Measurements from ENCODE around the gene ZNF224. TPM values are rescaled to one million over a fixed set of nuclear protein-coding genes. Genes with fewer than 3 reads are reported as not detected.

Gene ZNF224
- total and polyA plus RNA-seq, 2 donors, result 18.2 to 47.0 TPM

DNA sequence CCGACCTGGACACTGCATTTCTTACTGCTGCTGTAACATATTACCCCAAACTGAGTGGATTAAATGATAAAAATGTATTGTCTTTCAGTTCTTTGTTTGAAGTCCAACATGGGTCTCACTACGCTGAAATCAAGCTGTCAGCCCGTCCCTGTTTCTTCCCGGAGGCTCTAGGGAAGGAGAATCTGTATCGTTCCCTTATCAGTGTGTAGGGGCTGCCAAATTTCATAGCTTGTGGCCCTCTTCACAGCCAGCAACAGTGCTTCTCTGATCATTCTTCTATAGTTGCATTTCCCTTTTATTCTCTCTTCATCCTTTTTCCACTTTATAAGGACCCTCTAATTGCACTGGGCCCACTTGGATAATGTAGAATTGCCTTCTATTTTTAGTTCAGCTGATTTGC is 57.3 kb downstream of the ZNF224 start:
- Histone ChIP-seq H3K36me3 (ENCODE audit: control insufficient read depth in 2 of 2, insufficient read depth in 2 of 2, low read length in 1 of 2) (peaks cover 38 to 49% of the 10 kb centered on the region in 2 donors), H3K27ac (ENCODE audit: low read depth in 1 of 2, low read length in 1 of 2) (no peak overlapping the region), H3K4me1 (ENCODE audit: control insufficient read depth in 2 of 2, insufficient read depth in 2 of 2, low read length in 2 of 2) (no peaks in the 10 kb centered on the region), H3K27me3 (ENCODE audit: control insufficient read depth in 2 of 2, insufficient read depth in 1 of 2, low read length in 1 of 2) (no peaks in the 10 kb centered on the region), H3K4me3 (ENCODE audit: low read length in 2 of 2) (no peak overlapping the region), H3K9me3 (ENCODE audit: control insufficient read depth in 2 of 2, insufficient read depth in 1 of 2, low read length in 1 of 2) (peaks cover 3 to 5% of the 10 kb centered on the region in 2 donors)
- 99% methylated on average over 5 of the region's 5 CpGs for WGBS
- no peak for DNase-seq (ENCODE audit: low read depth in 6 of 9, low spot score in 9 of 9)

DNA sequence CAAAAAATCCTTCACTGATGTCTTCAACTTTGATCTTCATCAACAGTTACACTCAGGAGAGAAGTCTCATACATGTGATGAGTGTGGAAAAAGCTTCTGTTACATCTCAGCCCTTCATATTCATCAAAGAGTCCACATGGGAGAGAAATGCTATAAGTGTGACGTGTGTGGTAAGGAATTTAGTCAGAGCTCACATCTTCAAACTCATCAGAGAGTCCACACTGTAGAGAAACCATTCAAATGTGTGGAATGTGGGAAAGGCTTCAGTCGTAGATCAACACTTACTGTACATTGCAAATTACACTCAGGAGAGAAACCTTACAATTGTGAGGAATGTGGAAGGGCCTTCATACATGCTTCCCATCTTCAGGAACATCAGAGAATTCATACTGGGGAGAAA is 62.3 kb downstream of the ZNF224 start:
- Histone ChIP-seq H3K27me3 (ENCODE audit: control insufficient read depth in 2 of 2, insufficient read depth in 1 of 2, low read length in 1 of 2) (no peaks in the 10 kb centered on the region), H3K9me3 (ENCODE audit: control insufficient read depth in 2 of 2, insufficient read depth in 1 of 2, low read length in 1 of 2) (peaks cover 6 to 15% of the 10 kb centered on the region in 2 donors), H3K4me1 (ENCODE audit: control insufficient read depth in 2 of 2, insufficient read depth in 2 of 2, low read length in 2 of 2) (no peaks in the 10 kb centered on the region), H3K36me3 (ENCODE audit: control insufficient read depth in 2 of 2, insufficient read depth in 2 of 2, low read length in 1 of 2) (peaks cover 32 to 35% of the 10 kb centered on the region in 2 donors), H3K27ac (ENCODE audit: low read depth in 1 of 2, low read length in 1 of 2) (no peak overlapping the region), H3K4me3 (ENCODE audit: low read length in 2 of 2) (no peak overlapping the region)
- 96% methylated on average over 2 of the region's 2 CpGs for WGBS
- no peak for DNase-seq (ENCODE audit: low read depth in 6 of 9, low spot score in 9 of 9)

Other genes with a start within 250 kb of the ZNF224 start
- 2.1 TPM for gene ZNF404, start 210.4 kb upstream of the ZNF224 start, total RNA-seq
- 26.6 TPM for gene ZNF404, start 210.4 kb upstream of the ZNF224 start, polyA plus RNA-seq
- gene ZNF45, start 159.1 kb upstream of the ZNF224 start, total RNA-seq, result 18.2 TPM
- 8.6 TPM for gene ZNF45, start 159.1 kb upstream of the ZNF224 start, polyA plus RNA-seq
- gene ZNF221, start 143.1 kb upstream of the ZNF224 start, total RNA-seq, result 2.4 TPM
- gene ZNF221, start 143.1 kb upstream of the ZNF224 start, polyA plus RNA-seq, result 1.1 TPM
- gene ZNF155, start 110.2 kb upstream of the ZNF224 start, total RNA-seq, result 9.8 TPM
- 8.6 TPM for gene ZNF155, start 110.2 kb upstream of the ZNF224 start, polyA plus RNA-seq
- 4.9 TPM for gene ZNF230, start 91.4 kb upstream of the ZNF224 start, total RNA-seq
- 5.5 TPM for gene ZNF230, start 91.4 kb upstream of the ZNF224 start, polyA plus RNA-seq
- gene ZNF222, start 69.0 kb upstream of the ZNF224 start, total RNA-seq, result 9.6 TPM
- gene ZNF222, start 69.0 kb upstream of the ZNF224 start, polyA plus RNA-seq, result 7.5 TPM
- 5.5 TPM for gene ZNF223, start 42.3 kb upstream of the ZNF224 start, total RNA-seq
- gene ZNF223, start 42.3 kb upstream of the ZNF224 start, polyA plus RNA-seq, result 5.0 TPM
- gene ZNF284, start 22.2 kb upstream of the ZNF224 start, total RNA-seq, result 2.4 TPM
- gene ZNF284, start 22.2 kb upstream of the ZNF224 start, polyA plus RNA-seq, result 1.9 TPM
- gene ZNF225, start 19.0 kb downstream of the ZNF224 start, total RNA-seq, result 5.9 TPM
- 3.2 TPM for gene ZNF225, start 19.0 kb downstream of the ZNF224 start, polyA plus RNA-seq
- gene ZNF234, start 47.2 kb downstream of the ZNF224 start, total RNA-seq, result 7.2 TPM
- gene ZNF234, start 47.2 kb downstream of the ZNF224 start, polyA plus RNA-seq, result 4.5 TPM
- gene ZNF226, start 70.7 kb downstream of the ZNF224 start, total RNA-seq, result 23.9 TPM
- 32.9 TPM for gene ZNF226, start 70.7 kb downstream of the ZNF224 start, polyA plus RNA-seq
- 23.8 TPM for gene ZNF227, start 118.2 kb downstream of the ZNF224 start, total RNA-seq
- 10.7 TPM for gene ZNF227, start 118.2 kb downstream of the ZNF224 start, polyA plus RNA-seq
- 2.1 TPM for gene ZNF233, start 165.5 kb downstream of the ZNF224 start, total RNA-seq
- 1.7 TPM for gene ZNF233, start 165.5 kb downstream of the ZNF224 start, polyA plus RNA-seq
- gene ZNF235, start 210.7 kb downstream of the ZNF224 start, total RNA-seq, result 7.1 TPM
- gene ZNF235, start 210.7 kb downstream of the ZNF224 start, polyA plus RNA-seq, result 7.7 TPM